Neural crest cell (in vitro differentiated cells): ENCODE data around the gene FBLN2. TPM values are rescaled to one million over a fixed set of nuclear protein-coding genes. Genes with fewer than 3 reads are reported as not detected.
"Not testable (repeated sequence)": the region's sequence is repeated elsewhere in the genome, so short reads cannot be mapped to it uniquely, and the experiment has no call there.

Source experiments
- DNase-seq: peaks from one replicate; pipeline ENCODE4 v3.0.0; 2021; ENCODE audit warnings: low read depth, mixed read lengths, low spot score
- H3K27ac Mint-ChIP-seq: one replicate; pipeline ENCODE4 v1.8.0; 2021; ENCODE audit warnings: mild to moderate bottlenecking, mixed read lengths; ENCODE audit not compliant: unreplicated experiment
- H3K27me3 Mint-ChIP-seq: 2 replicates; pipeline ENCODE4 v1.8.0; 2021; ENCODE audit warnings: low read depth, mild to moderate bottlenecking, mixed read lengths
- H3K36me3 Mint-ChIP-seq: 2 replicates; pipeline ENCODE4 v1.8.0; 2021; ENCODE audit warnings: low read depth, mild to moderate bottlenecking, mixed read lengths
- H3K4me1 Mint-ChIP-seq: 2 replicates; pipeline ENCODE4 v1.8.0; 2021; ENCODE audit warnings: mixed read lengths
- H3K4me3 Mint-ChIP-seq: one replicate; pipeline ENCODE4 v1.8.0; 2021; ENCODE audit warnings: mild to moderate bottlenecking, mixed read lengths
- H3K9me3 Mint-ChIP-seq: 2 replicates; pipeline ENCODE4 v1.8.0; 2021; ENCODE audit warnings: mixed read lengths
- CTCF ChIP-seq: fragments of 200-600 bp; sonication (generic); conservative IDR thresholded peaks from 2 replicates; pipeline ENCODE4 v1.5.0; 2021; ENCODE audit warnings: antibody characterized with exemption, mild to moderate bottlenecking
- total RNA-seq: library from RNA; stranded (reverse); gene quantifications from 2 replicates; pipeline ENCODE4 v1.2.1, GENCODE V29; 2021

FBLN2 gene
- total RNA-seq, 1 donor from 2014 or later: 6.3 TPM

- peaks cover 3% of the 10 kb centered on the region for H3K9me3 Mint-ChIP-seq
- H3K27me3 Mint-ChIP-seq: no peaks in the 10 kb centered on the region
- no peak for TF ChIP-seq CTCF
- H3K36me3 Mint-ChIP-seq: no peaks in the 10 kb centered on the region
- H3K27ac Mint-ChIP-seq: no peak overlapping the region
- H3K4me1 Mint-ChIP-seq: peaks cover 2% of the 10 kb centered on the region
- DNase-seq: no peak
- H3K4me3 Mint-ChIP-seq: no peak overlapping the region
Measured at GRCh38 chr3:13520326-13520880, 28.5 kb upstream of the FBLN2 start.

GRCh38 chr3:13521309-13521708 lies 27.6 kb upstream of the FBLN2 start:
- Mint-ChIP-seq H3K4me3 (no peak overlapping the region), H3K36me3 (no peaks in the 10 kb centered on the region), H3K27ac (no peak overlapping the region), H3K9me3 (peaks cover 3% of the 10 kb centered on the region), H3K27me3 (no peaks in the 10 kb centered on the region), H3K4me1 (peaks cover 8% of the 10 kb centered on the region)
- no peak for TF ChIP-seq CTCF
- no peak for DNase-seq

GRCh38 chr3:13521749-13522148 lies 27.2 kb upstream of the FBLN2 start:
- peaks cover 12% of the 10 kb centered on the region for H3K4me1 Mint-ChIP-seq
- not testable (repeated sequence) for DNase-seq, H3K4me3 Mint-ChIP-seq, H3K27me3 Mint-ChIP-seq, H3K36me3 Mint-ChIP-seq, H3K9me3 Mint-ChIP-seq, H3K27ac Mint-ChIP-seq

GRCh38 chr3:13522236-13522635 lies 26.7 kb upstream of the FBLN2 start:
- Mint-ChIP-seq H3K27me3 (no peaks in the 10 kb centered on the region), H3K36me3 (no peaks in the 10 kb centered on the region), H3K27ac (no peak overlapping the region), H3K4me1 (peaks cover 14% of the 10 kb centered on the region), H3K9me3 (peaks cover 3% of the 10 kb centered on the region), H3K4me3 (no peak overlapping the region)
- no peak for DNase-seq
- TF ChIP-seq CTCF: no peak

- Mint-ChIP-seq H3K4me1 (peaks cover 29% of the 10 kb centered on the region), H3K27me3 (no peaks in the 10 kb centered on the region), H3K27ac (no peak overlapping the region), H3K9me3 (peaks cover 3% of the 10 kb centered on the region), H3K36me3 (no peaks in the 10 kb centered on the region), H3K4me3 (no peak overlapping the region)
- no peak for DNase-seq
- TF ChIP-seq CTCF: no peak
Measured at GRCh38 chr3:13524979-13525669, 23.8 kb upstream of the FBLN2 start.

GRCh38 chr3:13525827-13526625 lies 22.9 kb upstream of the FBLN2 start:
- no peak for TF ChIP-seq CTCF
- DNase-seq: no peak
- Mint-ChIP-seq H3K27me3 (no peaks in the 10 kb centered on the region), H3K36me3 (no peaks in the 10 kb centered on the region), H3K4me3 (no peak overlapping the region), H3K27ac (peak overlapping the region; percentile 98), H3K4me1 (peaks cover 29% of the 10 kb centered on the region), H3K9me3 (peaks cover 3% of the 10 kb centered on the region)
